Fibroblast of skin of back (primary cell): ENCODE results near the gene RPS10.

ENCODE experiments used
- DNase-seq: peaks from one replicate; pipeline ENCODE4 v3.0.0-alpha.2; 2013

The RPS10 gene

DNA sequence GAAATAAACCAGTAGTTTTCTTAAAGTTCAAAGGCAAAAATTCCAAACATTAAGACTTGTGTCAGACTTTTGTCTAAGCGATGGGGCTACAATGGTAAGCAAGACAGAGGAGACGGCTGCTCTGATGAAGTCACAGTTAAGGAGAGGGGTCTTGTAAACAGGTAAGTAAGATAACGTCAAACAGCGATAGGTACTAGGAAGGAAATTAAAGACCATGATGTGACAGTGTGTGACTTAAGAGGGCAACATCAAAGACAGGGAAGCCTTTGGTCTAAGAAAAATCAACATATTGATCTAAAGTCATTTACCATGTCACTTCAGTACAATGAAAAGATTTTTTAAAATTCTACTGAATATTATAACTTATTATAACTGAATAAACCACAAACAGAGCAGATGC, 56.5 kb downstream of the RPS10 start:
- DNase-seq = no peak
